Trophoblast cell (in vitro differentiated cells and primary cell): Measurements from ENCODE around the gene PCK1.

Experiments used
- DNase-seq, 2 donors: peaks; one replicate each; pipeline ENCODE4 v3.0.0-alpha.2; 2016
- H2AFZ ChIP-seq: 2 replicates; pipeline ENCODE4 v1.6.1; 2013; ENCODE audit warnings: low read length, moderate library complexity, mild to moderate bottlenecking; ENCODE audit not compliant: insufficient read depth, poor library complexity
- H2AK5ac ChIP-seq: 2 replicates; pipeline ENCODE4 v1.6.1; 2013; ENCODE audit warnings: mild to moderate bottlenecking, low read length
- H2BK120ac ChIP-seq: 2 replicates; pipeline ENCODE4 v1.6.1; 2013; ENCODE audit warnings: low read length, mild to moderate bottlenecking, moderate library complexity; ENCODE audit not compliant: insufficient read depth, poor library complexity
- H2BK12ac ChIP-seq: 2 replicates; pipeline ENCODE4 v1.6.1; 2013; ENCODE audit warnings: mild to moderate bottlenecking, low read length, moderate library complexity
- H2BK5ac ChIP-seq: 2 replicates; pipeline ENCODE4 v1.6.1; 2013; ENCODE audit warnings: low read length, low read depth, moderate library complexity, mild to moderate bottlenecking; ENCODE audit not compliant: poor library complexity
- H3K14ac ChIP-seq: 2 replicates; pipeline ENCODE4 v1.6.1; 2013; ENCODE audit warnings: mild to moderate bottlenecking, low read length
- H3K18ac ChIP-seq: 2 replicates; pipeline ENCODE4 v1.6.1; 2013; ENCODE audit warnings: mild to moderate bottlenecking, low read length
- H3K23ac ChIP-seq: 2 replicates; pipeline ENCODE4 v1.6.1; 2013; ENCODE audit warnings: low read length
- H3K27ac ChIP-seq: 2 replicates; pipeline ENCODE4 v1.5.1; 2013; ENCODE audit warnings: low read depth, mild to moderate bottlenecking, inconsistent platforms, low read length, moderate library complexity
- H3K27me3 ChIP-seq: 2 replicates; pipeline ENCODE4 v1.6.1; 2013; ENCODE audit warnings: inconsistent platforms, mild to moderate bottlenecking, low read length, moderate library complexity; ENCODE audit not compliant: insufficient read depth
- H3K36me3 ChIP-seq, 2 experiments: 1 replicate in 1 of 2; 2 replicates in 1 of 2; pipeline ENCODE4 v1.6.1; 2013; ENCODE audit warnings: low read length in 2 of 2, mild to moderate bottlenecking in 2 of 2, moderate library complexity in 1 of 2; ENCODE audit not compliant: insufficient read depth in 2 of 2, control insufficient read depth in 1 of 2
- H3K4ac ChIP-seq: 2 replicates; pipeline ENCODE4 v1.6.1; 2013; ENCODE audit warnings: low read depth, mild to moderate bottlenecking, low read length, moderate library complexity
- H3K4me1 ChIP-seq, 2 experiments: 1 replicate in 1 of 2; 2 replicates in 1 of 2; pipeline ENCODE4 v1.6.1; 2013; ENCODE audit warnings: low read length in 2 of 2, mild to moderate bottlenecking in 2 of 2, moderate library complexity in 1 of 2; ENCODE audit not compliant: insufficient read depth in 2 of 2, control insufficient read depth in 1 of 2
- H3K4me2 ChIP-seq: 2 replicates; pipeline ENCODE4 v1.6.1; 2013; ENCODE audit warnings: inconsistent platforms, mild to moderate bottlenecking, low read length, moderate library complexity
- H3K4me3 ChIP-seq: 2 replicates; pipeline ENCODE4 v1.5.1; 2013; ENCODE audit warnings: mild to moderate bottlenecking, low read depth, low read length, inconsistent platforms
- H3K79me1 ChIP-seq: one replicate; pipeline ENCODE4 v1.6.1; 2013; ENCODE audit warnings: low read length
- H3K79me2 ChIP-seq: 2 replicates; pipeline ENCODE4 v1.6.1; 2013; ENCODE audit warnings: low read length, mild to moderate bottlenecking; ENCODE audit not compliant: control insufficient read depth, insufficient read depth, poor library complexity
- H3K9ac ChIP-seq: 2 replicates; pipeline ENCODE4 v1.6.1; 2013; ENCODE audit warnings: mild to moderate bottlenecking, low read length
- H3K9me3 ChIP-seq: 2 replicates; pipeline ENCODE4 v1.6.1; 2013; ENCODE audit warnings: low read depth, mild to moderate bottlenecking, control low read depth, inconsistent platforms, low read length; ENCODE audit not compliant: insufficient read depth
- H4K12ac ChIP-seq: 2 replicates; pipeline ENCODE4 v1.6.1; 2013; ENCODE audit warnings: low read depth, mild to moderate bottlenecking, low read length, moderate library complexity
- H4K8ac ChIP-seq: 2 replicates; pipeline ENCODE4 v1.6.1; 2013; ENCODE audit warnings: low read depth, mild to moderate bottlenecking, low read length, moderate library complexity
- H4K91ac ChIP-seq: one replicate; pipeline ENCODE4 v1.6.1; 2013; ENCODE audit warnings: low read depth, mild to moderate bottlenecking, low read length, moderate library complexity
- WGBS: extraction: QIAGEN DNeasy Blood & Tissue Kit; methylation state at CpG from one replicate; pipeline ENCODE4 v1.1.7; 2013; ENCODE audit warnings: missing lambda C conversion rate; ENCODE audit not compliant: insufficient read length, insufficient coverage; ENCODE audit errors: extremely low coverage; 5-methylcytosine and 5-hydroxymethylcytosine counted together

The PCK1 gene

DNA sequence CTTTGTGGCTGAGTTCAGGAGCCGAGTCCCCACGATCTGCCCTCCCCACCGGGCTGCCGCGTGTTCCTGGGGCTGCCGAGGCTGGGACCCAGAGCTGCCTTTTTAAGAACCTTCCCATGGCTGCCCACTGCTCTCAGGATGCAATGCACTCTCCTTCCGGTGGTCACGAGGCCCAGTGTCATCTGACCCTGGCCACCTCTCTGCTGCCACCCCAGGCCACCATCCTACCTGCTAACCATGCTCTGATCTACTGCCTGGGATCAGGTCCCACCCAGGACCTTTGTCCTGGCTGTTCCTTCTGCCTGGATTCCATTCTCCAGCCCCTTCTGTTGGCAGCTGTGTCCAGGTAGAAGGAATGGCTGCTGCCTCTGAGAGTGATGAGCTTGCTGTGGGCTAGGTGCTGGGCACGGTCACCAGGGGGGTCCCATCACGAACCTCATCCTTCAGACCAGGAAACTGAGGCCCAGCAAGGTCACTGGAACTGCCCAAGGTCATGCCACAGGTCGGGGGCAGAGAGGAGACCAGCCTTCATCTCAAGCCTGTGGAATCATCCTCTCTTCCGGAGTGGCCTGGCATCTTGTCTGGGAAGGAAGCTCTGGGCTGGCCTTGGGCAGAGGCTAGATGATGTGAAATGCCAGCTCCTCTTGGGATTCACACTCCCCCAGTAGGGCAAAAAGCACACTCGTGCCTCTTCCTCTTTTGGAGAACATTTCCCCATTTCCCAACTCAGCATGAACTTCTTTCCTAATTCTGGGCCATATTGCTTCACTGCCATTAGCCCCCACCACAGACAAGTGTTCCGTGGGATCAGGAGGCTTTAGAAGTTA lies 20.5 kb downstream of the PCK1 start:
- Histone ChIP-seq H4K91ac (no peak overlapping the region), H3K4ac (no peak overlapping the region), H3K9me3 (peaks cover 3% of the 10 kb centered on the region), H3K23ac (no peak overlapping the region), H2BK5ac (no peak overlapping the region), H4K8ac (no peak overlapping the region), H3K9ac (no peak overlapping the region), H2BK12ac (no peak overlapping the region), H3K27me3 (no peaks in the 10 kb centered on the region), H3K14ac (no peak overlapping the region), H3K79me1 (no peaks in the 10 kb centered on the region), H3K27ac (no peak overlapping the region), H2AK5ac (no peak overlapping the region), H3K4me3 (no peak overlapping the region), H2AFZ (no peak overlapping the region), H3K18ac (no peak overlapping the region), H3K4me1 (no peaks in the 10 kb centered on the region), H3K79me2 (no peaks in the 10 kb centered on the region), H3K4me2 (no peak overlapping the region), H3K36me3 (no peaks in the 10 kb centered on the region), H4K12ac (no peak overlapping the region), H2BK120ac (no peak overlapping the region)
- DNase-seq: peak in 1 of 2 donors; percentile 9
- WGBS: no CpG with 5 or more reads among the region's 14 CpGs

DNA sequence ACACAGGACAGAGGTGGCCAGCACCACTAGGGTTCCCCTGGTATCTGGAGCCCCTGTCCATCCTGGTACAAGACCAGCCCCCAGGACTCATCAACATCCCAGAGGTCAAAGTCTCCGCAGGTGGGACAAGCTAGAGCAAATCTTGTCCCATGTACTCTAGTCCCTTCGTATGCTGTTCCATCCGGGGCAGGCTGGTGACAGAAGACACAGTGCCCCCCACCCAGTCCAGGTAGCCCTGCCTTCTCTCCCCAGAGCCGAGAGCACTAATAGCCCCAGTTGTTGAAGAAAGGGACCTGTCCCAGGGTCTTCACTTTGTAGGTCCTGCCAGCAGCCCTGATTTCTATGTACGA lies 21.1 kb downstream of the PCK1 start:
- Histone ChIP-seq H4K12ac (no peak overlapping the region), H3K79me2 (no peaks in the 10 kb centered on the region), H3K27ac (no peak overlapping the region), H3K4me3 (no peak overlapping the region), H3K23ac (no peak overlapping the region), H2AFZ (no peak overlapping the region), H4K91ac (no peak overlapping the region), H3K36me3 (no peaks in the 10 kb centered on the region), H2BK12ac (no peak overlapping the region), H3K9ac (no peak overlapping the region), H2AK5ac (no peak overlapping the region), H4K8ac (no peak overlapping the region), H3K4ac (no peak overlapping the region), H3K27me3 (no peaks in the 10 kb centered on the region), H2BK120ac (no peak overlapping the region), H3K4me2 (no peak overlapping the region), H3K18ac (no peak overlapping the region), H3K9me3 (peaks cover 3% of the 10 kb centered on the region), H3K79me1 (no peaks in the 10 kb centered on the region), H3K4me1 (no peaks in the 10 kb centered on the region), H3K14ac (no peak overlapping the region), H2BK5ac (no peak overlapping the region)
- no peak for DNase-seq
- no CpG with 5 or more reads among the region's 5 CpGs for WGBS

DNA sequence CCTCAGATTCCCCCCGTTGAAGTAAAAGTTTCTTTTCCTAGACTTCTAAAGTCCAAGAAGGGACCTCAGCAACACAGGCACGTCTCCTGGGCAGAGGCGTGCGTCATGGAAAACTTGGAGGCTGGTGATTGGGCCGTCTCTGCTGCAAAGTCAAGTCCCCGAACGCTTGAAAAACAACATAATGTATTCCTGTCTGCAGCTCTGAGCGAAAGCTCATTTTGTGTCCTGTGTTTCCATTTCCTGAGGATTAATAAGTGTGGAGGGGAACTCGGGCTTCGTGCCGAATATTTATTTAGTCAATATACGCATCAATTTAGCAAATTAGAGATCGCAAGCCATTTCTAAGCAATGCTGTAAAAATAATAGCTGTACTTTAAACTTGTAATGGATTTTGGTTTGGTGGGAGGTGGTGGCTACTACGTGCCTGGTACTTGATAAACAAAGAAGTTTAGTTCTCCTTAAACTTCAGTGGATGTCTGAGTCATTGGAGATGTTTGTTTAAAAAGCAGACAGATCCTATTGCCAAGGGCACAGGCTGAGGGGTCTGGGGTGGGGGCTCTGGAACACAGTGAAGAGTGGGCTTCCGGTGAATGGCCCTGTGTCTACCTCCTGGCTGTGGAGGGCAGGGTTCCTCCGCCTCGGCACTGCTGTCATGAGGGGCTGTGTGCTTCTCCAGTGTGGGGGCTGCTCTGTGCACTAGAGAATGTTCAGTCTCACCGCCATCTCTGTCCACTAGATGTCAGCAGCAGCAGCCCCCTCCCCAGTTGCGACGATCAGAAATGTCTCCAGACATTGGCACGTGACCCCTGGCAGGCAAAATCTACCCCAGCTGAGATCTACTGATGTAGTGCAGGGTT lies 21.8 kb downstream of the PCK1 start:
- Histone ChIP-seq H3K79me2 (no peaks in the 10 kb centered on the region), H2AFZ (no peak overlapping the region), H2BK5ac (no peak overlapping the region), H3K9me3 (peaks cover 5% of the 10 kb centered on the region), H3K18ac (no peak overlapping the region), H2BK12ac (no peak overlapping the region), H3K27me3 (no peaks in the 10 kb centered on the region), H3K9ac (no peak overlapping the region), H4K91ac (no peak overlapping the region), H3K23ac (no peak overlapping the region), H3K36me3 (no peaks in the 10 kb centered on the region), H4K8ac (no peak overlapping the region), H2AK5ac (no peak overlapping the region), H2BK120ac (no peak overlapping the region), H3K4me2 (no peak overlapping the region), H3K27ac (no peak overlapping the region), H4K12ac (no peak overlapping the region), H3K14ac (no peak overlapping the region), H3K79me1 (no peaks in the 10 kb centered on the region), H3K4ac (no peak overlapping the region), H3K4me1 (no peaks in the 10 kb centered on the region), H3K4me3 (no peak overlapping the region)
- WGBS: no CpG with 5 or more reads among the region's 21 CpGs
- DNase-seq: no peak

DNA sequence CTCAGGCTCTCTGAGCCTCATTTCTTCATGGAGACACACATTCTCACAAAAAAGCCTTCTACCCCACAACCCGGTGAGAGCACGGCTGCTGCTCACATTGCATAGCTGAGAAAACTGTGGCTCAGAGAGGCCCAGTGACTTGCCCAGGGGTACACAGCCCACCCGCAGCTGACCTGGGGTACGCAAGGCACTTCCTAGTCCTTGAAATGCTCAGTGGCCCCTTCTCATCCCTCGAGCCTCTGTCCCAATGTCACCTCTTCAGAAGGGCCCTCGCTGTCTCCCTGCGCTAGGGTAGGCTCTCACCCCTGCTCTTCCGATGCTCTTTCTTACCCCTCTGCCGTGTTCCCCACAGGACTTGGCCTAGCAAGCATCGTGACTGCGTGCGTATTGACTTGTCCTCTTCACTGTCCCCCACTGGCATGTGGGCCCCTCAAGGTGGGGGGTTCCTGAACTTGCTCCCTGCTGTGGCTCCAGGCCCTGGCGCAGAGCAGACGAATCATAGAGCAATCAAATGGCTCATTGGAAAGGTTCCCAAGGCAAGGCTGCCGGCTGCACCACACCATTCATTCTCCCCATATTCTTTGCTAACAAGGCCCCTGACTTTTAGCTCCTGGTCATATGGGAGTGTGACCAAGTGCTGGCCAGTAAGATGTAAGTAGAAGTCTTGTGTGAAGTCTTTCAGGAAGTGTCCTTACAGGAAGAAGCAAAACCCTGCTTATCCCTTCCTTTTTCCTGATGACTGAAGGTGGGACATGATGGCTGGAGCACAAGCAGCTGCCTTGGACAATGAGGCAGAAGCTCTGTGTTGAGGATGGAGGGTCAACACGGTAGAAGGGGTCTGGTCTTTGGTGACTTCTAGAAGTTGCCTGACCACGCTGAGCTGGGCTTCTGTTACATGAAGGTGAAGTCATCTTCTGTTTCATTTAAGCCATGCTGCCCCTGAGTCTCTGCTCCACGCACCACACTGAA lies 22.7 kb downstream of the PCK1 start:
- no peak overlapping the region for H3K4ac ChIP-seq
- H4K8ac ChIP-seq: no peak overlapping the region

More for the DNA sequence above, 22.7 kb downstream of the PCK1 start:
- no peak overlapping the region for H4K91ac ChIP-seq
- H2AK5ac ChIP-seq: no peak overlapping the region
- no peak overlapping the region for H3K4me3 ChIP-seq
- H2BK120ac ChIP-seq: no peak overlapping the region
- H3K9ac ChIP-seq: no peak overlapping the region
- no peaks in the 10 kb centered on the region for H3K36me3 ChIP-seq
- H3K18ac ChIP-seq: no peak overlapping the region
- no peak overlapping the region for H3K4me2 ChIP-seq
- H3K23ac ChIP-seq: no peak overlapping the region
- no peak for DNase-seq
- H3K79me2 ChIP-seq: no peaks in the 10 kb centered on the region
- H3K27me3 ChIP-seq: no peaks in the 10 kb centered on the region
- H3K14ac ChIP-seq: no peak overlapping the region
- peaks cover 5% of the 10 kb centered on the region for H3K9me3 ChIP-seq
- no peaks in the 10 kb centered on the region for H3K79me1 ChIP-seq
- no peaks in the 10 kb centered on the region for H3K4me1 ChIP-seq
- H4K12ac ChIP-seq: no peak overlapping the region
- H2BK5ac ChIP-seq: no peak overlapping the region
- WGBS: no CpG with 5 or more reads among the region's 18 CpGs
- no peak overlapping the region for H2BK12ac ChIP-seq
- no peak overlapping the region for H3K27ac ChIP-seq
- no peak overlapping the region for H2AFZ ChIP-seq
